CD4-positive, alpha-beta T cell treated with Interleukin-15 for 1 hour (primary cell): ENCODE data around the gene CINP.
"Not testable (repeated sequence)": the region's sequence is repeated elsewhere in the genome, so short reads cannot be mapped to it uniquely, and the experiment has no call there.

Source experiments
- DNase-seq: peaks from one replicate; pipeline ENCODE4 v3.0.0-alpha.2; 2020

Gene CINP

GRCh38 chr14:102319351-102320032 lies 43.2 kb downstream of the CINP start, which contains the start of gene ZNF839:
ZNF839 (plus strand) TSS chr14:102319746; CDS start chr14:102319766, 20 bp downstream.
- peak; percentile 93 for DNase-seq

GRCh38 chr14:102318781-102319276 lies 43.9 kb downstream of the CINP start:
- DNase-seq = no peak

GRCh38 chr14:102317564-102318248 lies 45.0 kb downstream of the CINP start:
- DNase-seq = no peak

- DNase-seq = peak; percentile 92
Measured at GRCh38 chr14:102316743-102317563, 45.7 kb downstream of the CINP start.

- DNase-seq = peak; percentile 30
Measured at GRCh38 chr14:102316338-102316742, 46.4 kb downstream of the CINP start.

- DNase-seq = no peak
Measured at GRCh38 chr14:102315121-102315520, 47.6 kb downstream of the CINP start.

GRCh38 chr14:102314242-102315011 lies 48.3 kb downstream of the CINP start:
- DNase-seq = peak; percentile 80

GRCh38 chr14:102304611-102305506 lies 57.8 kb downstream of the CINP start, which contains the start of gene MOK:
MOK (minus strand) TSS chr14:102305164; CDS start chr14:102304968, 196 bp downstream.
- peak; percentile 98 for DNase-seq

GRCh38 chr14:102303664-102304063 lies 59.0 kb downstream of the CINP start:
- DNase-seq = no peak

- not testable (repeated sequence) for DNase-seq
Measured at GRCh38 chr14:102298303-102299070, 64.2 kb downstream of the CINP start.
